ENCODE measurements around the gene CTDP1. TPM values are rescaled to one million over a fixed set of nuclear protein-coding genes. Genes with fewer than 3 reads are reported as not detected.

Gene CTDP1
- total and polyA plus RNA-seq, 9 of the 15 experiments (the other 6 are each of a cell fraction or from before 2014, with no cell fraction given) = 0.07 to 19.2 (median 4.0) TPM

- TF ChIP-seq HBP1 (CRISPR knock-in tag; IDR thresholded peaks at IDR 0.05) (no peak), IRF9 (tag; IDR thresholded peaks at IDR 0.05) (no peak)
These were observed 107.9 kb downstream of the CTDP1 start (continued) for GRCh38 chr18:79787527-79787864.

- H3K4me1 ChIP-seq (replicated peaks in 1 of 2; ENCODE audit: control insufficient read depth in 2 of 2, insufficient read depth in 2 of 2, low read length in 2 of 2) = peaks cover 0 to 4% of the 10 kb centered on the region in 2 experiments; a peak in 3 of 5 replicates
- no peak for TF ChIP-seq HMGXB4 (CRISPR knock-in tag; IDR thresholded peaks at IDR 0.05)
- no peak for TF ChIP-seq IRF9 (tag; IDR thresholded peaks at IDR 0.05)
- TF ChIP-seq MTA3 (IDR thresholded peaks at IDR 0.05; ENCODE audit: borderline replicate concordance) = no peak
- TF ChIP-seq ZNF561 (CRISPR knock-in tag; conservative IDR thresholded peaks at IDR 0.05) = no peak
- TF ChIP-seq TAF1 (IDR thresholded peaks at IDR 0.05; ENCODE audit: control insufficient read depth, extremely low read depth, insufficient read depth, low read length, severe bottlenecking) = no peak
- TF ChIP-seq TRIM24 (IDR thresholded peaks at IDR 0.05) = no peak
- H3K27me3 ChIP-seq (ENCODE audit: control insufficient read depth in 2 of 2, insufficient read depth in 2 of 2, low read length in 2 of 2) = peaks cover 25 to 68% of the 10 kb centered on the region in 2 experiments; a peak in 4 of 5 replicates
- CTCF ChIA-PET (ENCODE audit: low intra/inter-chr PET ratio) = no interaction called here
- no peaks in the 10 kb centered on the region for H3K36me3 ChIP-seq (ENCODE audit: control insufficient read depth, insufficient read depth, low read length)
- no peak overlapping the region for H3K4me2 ChIP-seq (ENCODE audit: insufficient read depth, low read length)
- H3K9me1 ChIP-seq (ENCODE audit: control insufficient read depth, insufficient read depth, low read length) = no peaks in the 10 kb centered on the region
- FAIRE-seq = no peak
- no peak overlapping the region for H3K4me3 ChIP-seq
- no peak for ATAC-seq
- intact Hi-C loops (cut with micrococcal nuclease) = no loop called here
- no peak overlapping the region for H3K9ac ChIP-seq (ENCODE audit: insufficient read depth in 1 of 2, low read depth in 2 of 2, low read length in 2 of 2)
- in situ Hi-C loops (cut with MboI) = no loop called here
- no TSS peak for BruUV-seq (replicated peaks)
- 68% methylated on average over 15 of the region's 106 CpGs for WGBS (ENCODE audit: insufficient coverage, low coverage, missing lambda C conversion rate)
- POLR2A ChIA-PET = no interaction called here
- H3K9me3 ChIP-seq (replicated peaks; ENCODE audit: control insufficient read depth, insufficient read depth, low read depth, low read length) = no peaks in the 10 kb centered on the region
- H4K20me1 ChIP-seq (replicated peaks; ENCODE audit: control insufficient read depth, insufficient read depth, low read length) = no peaks in the 10 kb centered on the region
- no peak overlapping the region for H2AFZ ChIP-seq (ENCODE audit: low read depth, low read length)
- no peak for DNase-seq (ENCODE audit: extremely low read depth in 1 of 4, low spot score in 3 of 4)
- H3K27ac ChIP-seq (ENCODE audit: extremely low read depth, low read depth, low read length) = no peak overlapping the region
- no peaks in the 10 kb centered on the region for H3K79me2 ChIP-seq (ENCODE audit: control insufficient read depth, insufficient read depth, low read length)
These were observed 108.5 kb downstream of the CTDP1 start for GRCh38 chr18:79787865-79788733.
